ENCODE measurements around the gene FGF1.

DNA sequence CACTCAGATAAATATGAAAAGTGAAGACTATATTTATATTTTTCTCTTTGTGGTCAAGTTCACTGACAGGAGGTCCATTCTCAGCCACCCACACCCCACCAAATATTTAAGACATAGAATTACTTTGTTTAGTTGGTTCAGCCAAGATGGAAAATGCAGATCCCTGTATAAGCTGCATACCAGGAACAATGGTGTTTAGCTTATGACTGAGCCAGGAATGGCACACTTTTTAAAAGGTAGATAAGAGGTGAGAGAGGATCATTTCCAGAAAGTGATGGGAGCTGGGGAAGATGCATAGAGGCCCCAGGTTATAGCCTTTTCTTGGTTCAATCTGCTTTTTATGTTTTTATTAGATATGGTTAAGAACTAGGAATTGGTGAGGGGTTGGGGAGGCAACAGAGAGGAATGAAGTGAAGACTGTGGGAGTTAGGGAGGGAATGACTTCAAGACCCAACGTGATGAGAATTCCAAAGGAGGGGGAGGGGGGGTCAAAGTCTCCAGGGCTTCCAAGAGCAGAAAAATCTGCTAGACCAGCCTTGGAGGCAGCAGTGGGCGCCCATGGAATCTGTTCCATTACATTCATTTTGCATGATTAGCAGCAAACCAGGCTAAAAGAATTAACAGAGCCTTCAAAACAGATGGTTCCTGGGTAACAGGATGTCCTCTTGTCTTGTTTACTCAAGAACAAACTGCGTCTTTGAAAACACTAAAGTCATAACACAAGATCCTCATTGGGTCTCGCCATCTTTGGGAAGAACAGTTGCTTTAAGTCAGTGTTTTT is 95.2 kb downstream of the FGF1 start:
- TF ChIP-seq CTCF (IDR thresholded peaks at IDR 0.05) (no peak), POLR2A (IDR thresholded peaks at IDR 0.05) (no peak)

Measured in ovary (tissue), 3 donors.